GM19324 (cell line): ENCODE measurements around the gene ANKS4B.
"Not testable (repeated sequence)": the region's sequence is repeated elsewhere in the genome, so short reads cannot be mapped to it uniquely, and the experiment has no call there.

ENCODE experiments used
- ATAC-seq: cut with Tn5 transposase; IDR thresholded peaks from one replicate; pipeline ENCODE4 v1.9.1; 2021; ENCODE audit warnings: mild to moderate bottlenecking, moderate library complexity; ENCODE audit not compliant: unreplicated experiment, low FRiP score

ANKS4B gene

GRCh38 chr16:21283521-21284289 is 50.2 kb downstream of the ANKS4B start:
- ATAC-seq: peak; percentile 56

GRCh38 chr16:21284414-21284813 is 50.9 kb downstream of the ANKS4B start:
- no peak for ATAC-seq

- no peak for ATAC-seq
Observed at GRCh38 chr16:21285314-21285713, 51.8 kb downstream of the ANKS4B start.

GRCh38 chr16:21289789-21290188 is 56.3 kb downstream of the ANKS4B start:
- not testable (repeated sequence) for ATAC-seq

- ATAC-seq: peak; percentile 56
Observed at GRCh38 chr16:21300309-21301167, 67.0 kb downstream of the ANKS4B start.

GRCh38 chr16:21301168-21301894 is 67.8 kb downstream of the ANKS4B start:
- peak; percentile 63 for ATAC-seq

GRCh38 chr16:21301895-21302291 is 68.4 kb downstream of the ANKS4B start:
- no peak for ATAC-seq

GRCh38 chr16:21302454-21302853 is 69.0 kb downstream of the ANKS4B start:
- ATAC-seq: no peak

- no peak for ATAC-seq
Observed at GRCh38 chr16:21302898-21303528, 69.5 kb downstream of the ANKS4B start.
